ENCODE results near the gene MRPS2. TPM values are rescaled to one million over a fixed set of nuclear protein-coding genes. Genes with fewer than 3 reads are reported as not detected.
"Not testable (repeated sequence)": the region's sequence is repeated elsewhere in the genome, so short reads cannot be mapped to it uniquely, and the experiment has no call there.

Gene MRPS2
- total RNA-seq, 3 donors from 2014 or later, result 27.3 to 36.0 (median 28.2) TPM

DNA sequence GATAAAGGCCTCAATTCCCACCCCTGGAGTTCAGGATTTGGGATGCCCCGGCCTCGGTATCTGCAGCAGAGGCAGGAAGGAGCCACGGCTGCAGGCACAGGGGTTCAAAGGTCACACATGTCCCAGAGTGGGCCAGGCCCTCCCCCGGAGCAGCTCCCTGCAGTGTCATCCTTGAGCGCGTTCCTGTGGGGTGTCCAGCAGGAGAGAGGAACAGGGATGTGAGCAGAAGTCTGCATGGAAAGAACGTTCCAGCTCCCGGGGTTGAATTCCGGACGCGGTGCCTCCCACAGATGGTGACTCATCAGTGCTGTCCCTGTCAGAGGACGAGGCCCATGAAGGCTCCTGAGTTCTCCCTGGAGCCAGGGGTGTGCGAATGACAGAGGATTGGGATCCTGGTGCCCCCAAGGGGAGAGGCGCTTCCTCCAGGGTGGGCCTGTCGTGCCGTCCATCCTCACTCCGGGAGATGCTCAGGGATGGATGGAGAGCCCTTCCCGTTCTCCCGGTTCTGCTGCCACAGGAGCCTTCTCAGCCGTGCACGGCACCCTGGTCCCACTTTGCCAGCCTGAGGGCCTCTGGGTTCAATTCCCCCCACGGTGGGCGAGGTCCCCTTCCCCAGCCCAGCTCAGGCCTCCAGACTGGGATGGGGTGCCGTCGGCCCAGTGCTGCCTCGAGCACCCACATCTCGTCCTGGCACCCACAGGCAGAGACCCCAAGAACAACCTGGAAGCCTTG is 23.8 kb downstream of the MRPS2 start:
- TF ChIP-seq, protein P1, sequence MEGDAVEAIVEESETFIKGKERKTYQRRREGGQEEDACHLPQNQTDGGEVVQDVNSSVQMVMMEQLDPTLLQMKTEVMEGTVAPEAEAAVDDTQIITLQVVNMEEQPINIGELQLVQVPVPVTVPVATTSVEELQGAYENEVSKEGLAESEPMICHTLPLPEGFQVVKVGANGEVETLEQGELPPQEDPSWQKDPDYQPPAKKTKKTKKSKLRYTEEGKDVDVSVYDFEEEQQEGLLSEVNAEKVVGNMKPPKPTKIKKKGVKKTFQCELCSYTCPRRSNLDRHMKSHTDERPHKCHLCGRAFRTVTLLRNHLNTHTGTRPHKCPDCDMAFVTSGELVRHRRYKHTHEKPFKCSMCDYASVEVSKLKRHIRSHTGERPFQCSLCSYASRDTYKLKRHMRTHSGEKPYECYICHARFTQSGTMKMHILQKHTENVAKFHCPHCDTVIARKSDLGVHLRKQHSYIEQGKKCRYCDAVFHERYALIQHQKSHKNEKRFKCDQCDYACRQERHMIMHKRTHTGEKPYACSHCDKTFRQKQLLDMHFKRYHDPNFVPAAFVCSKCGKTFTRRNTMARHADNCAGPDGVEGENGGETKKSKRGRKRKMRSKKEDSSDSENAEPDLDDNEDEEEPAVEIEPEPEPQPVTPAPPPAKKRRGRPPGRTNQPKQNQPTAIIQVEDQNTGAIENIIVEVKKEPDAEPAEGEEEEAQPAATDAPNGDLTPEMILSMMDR (IDR thresholded peaks at IDR 0.05), result no peak
- no peaks in the 10 kb centered on the region for H3K9me3 ChIP-seq
- intact Hi-C loops (cut with DNase I, micrococcal nuclease), result no loop called here
- DNase-seq, result no peak
- no peak for ATAC-seq
- no peak overlapping the region for H3K4me3 ChIP-seq
- H3K4me1 ChIP-seq (ENCODE audit: low read depth), result no peaks in the 10 kb centered on the region
- H3K36me3 ChIP-seq (ENCODE audit: low read depth), result no peaks in the 10 kb centered on the region

DNA sequence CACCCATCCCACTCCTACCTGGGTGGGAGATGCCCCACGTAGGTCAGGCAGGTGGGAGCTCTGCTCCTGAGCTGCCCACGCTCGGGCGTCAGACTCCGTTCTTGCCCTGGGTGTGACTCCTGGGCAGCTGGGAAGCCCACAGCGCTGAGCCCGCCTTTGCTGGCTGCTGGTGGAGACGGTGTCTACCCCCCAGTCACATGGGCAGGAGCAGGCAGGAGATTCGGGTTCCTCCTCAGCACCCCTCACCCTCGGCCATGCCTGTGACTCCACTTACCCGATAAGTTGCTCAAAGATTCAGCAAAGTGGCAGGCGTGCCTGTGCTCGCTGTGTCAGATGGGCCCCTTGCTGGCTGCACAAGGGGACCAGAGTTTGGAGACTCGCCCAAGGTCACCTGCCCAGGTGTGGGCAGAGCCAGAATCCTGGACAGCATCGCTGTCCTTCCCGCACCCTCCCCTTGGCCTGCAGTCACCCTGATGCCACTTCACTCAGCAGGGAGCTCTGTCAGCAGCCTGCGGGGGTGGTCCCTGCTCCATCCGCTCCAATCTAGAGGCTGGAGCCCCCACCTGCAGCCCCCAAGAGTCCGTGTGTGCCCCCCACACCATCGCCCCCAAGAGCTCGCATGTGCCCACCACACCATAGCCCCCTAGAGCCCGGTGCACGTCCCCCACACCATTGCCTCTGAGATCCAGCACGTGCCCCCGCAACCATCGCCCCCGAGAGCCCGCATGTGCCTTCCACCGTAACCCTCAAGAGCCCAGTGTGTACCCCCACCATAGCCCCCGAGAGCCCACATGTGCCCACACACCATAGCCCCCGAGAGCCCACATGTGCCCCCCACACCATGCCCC is 25.0 kb downstream of the MRPS2 start:
- intact Hi-C loops (cut with DNase I, micrococcal nuclease), result no loop called here
- TF ChIP-seq, protein P1 (IDR thresholded peaks at IDR 0.05), result no peak
- H3K36me3 ChIP-seq (ENCODE audit: low read depth), result no peaks in the 10 kb centered on the region
- no peak overlapping the region for H3K4me3 ChIP-seq
- no peak for ATAC-seq
- no peak for DNase-seq
- H3K9me3 ChIP-seq, result no peaks in the 10 kb centered on the region
- no peaks in the 10 kb centered on the region for H3K4me1 ChIP-seq (ENCODE audit: low read depth)

- DNase-seq (no peak), ATAC-seq (no peak)
- Histone ChIP-seq H3K9me3 (no peaks in the 10 kb centered on the region), H3K4me1 (ENCODE audit: low read depth) (no peaks in the 10 kb centered on the region), H3K4me3 (no peak overlapping the region), H3K36me3 (ENCODE audit: low read depth) (no peaks in the 10 kb centered on the region)
- TF ChIP-seq, protein P1 (IDR thresholded peaks at IDR 0.05), result no peak
- intact Hi-C loops (cut with DNase I, micrococcal nuclease), result no loop called here
Observed at GRCh38 chr9:135526089-135526729, 25.7 kb downstream of the MRPS2 start.

GRCh38 chr9:135526730-135527571 is 26.5 kb downstream of the MRPS2 start:
- Histone ChIP-seq H3K4me1 (ENCODE audit: low read depth) (no peaks in the 10 kb centered on the region), H3K4me3 (no peak overlapping the region), H3K9me3 (no peaks in the 10 kb centered on the region), H3K36me3 (ENCODE audit: low read depth) (no peaks in the 10 kb centered on the region)
- DNase-seq (no peak), ATAC-seq (peak; percentile 15)
- intact Hi-C loops (cut with DNase I, micrococcal nuclease), result no loop called here
- TF ChIP-seq, protein P1 (IDR thresholded peaks at IDR 0.05), result no peak

GRCh38 chr9:135528842-135529435 is 28.5 kb downstream of the MRPS2 start:
- H3K36me3 ChIP-seq (ENCODE audit: low read depth); DNase-seq; H3K4me1 ChIP-seq (ENCODE audit: low read depth); H3K9me3 ChIP-seq; H3K4me3 ChIP-seq; intact Hi-C loops (cut with DNase I, micrococcal nuclease); ATAC-seq: not testable (repeated sequence)

Measured in mucosa of descending colon (tissue), 3 donors.